Measurements from ENCODE around the gene ARHGEF10L.
"Not testable (repeated sequence)": the region's sequence is repeated elsewhere in the genome, so short reads cannot be mapped to it uniquely, and the experiment has no call there.

The ARHGEF10L gene

GRCh38 chr1:17620448-17620847, 81.0 kb downstream of the ARHGEF10L start:
- Histone ChIP-seq H3K27ac (ENCODE audit: low read depth, low read length) (no peak overlapping the region), H3K4me1 (ENCODE audit: control insufficient read depth, insufficient read depth, low read length) (peaks cover 22% of the 10 kb centered on the region), H3K27me3 (ENCODE audit: control insufficient read depth, insufficient read depth, low read length) (no peaks in the 10 kb centered on the region), H3K36me3 (ENCODE audit: control insufficient read depth, insufficient read depth, low read length) (peaks cover 20% of the 10 kb centered on the region), H3K9ac (ENCODE audit: low read length) (no peak overlapping the region), H3K4me3 (ENCODE audit: low read length) (no peak overlapping the region)

DNA sequence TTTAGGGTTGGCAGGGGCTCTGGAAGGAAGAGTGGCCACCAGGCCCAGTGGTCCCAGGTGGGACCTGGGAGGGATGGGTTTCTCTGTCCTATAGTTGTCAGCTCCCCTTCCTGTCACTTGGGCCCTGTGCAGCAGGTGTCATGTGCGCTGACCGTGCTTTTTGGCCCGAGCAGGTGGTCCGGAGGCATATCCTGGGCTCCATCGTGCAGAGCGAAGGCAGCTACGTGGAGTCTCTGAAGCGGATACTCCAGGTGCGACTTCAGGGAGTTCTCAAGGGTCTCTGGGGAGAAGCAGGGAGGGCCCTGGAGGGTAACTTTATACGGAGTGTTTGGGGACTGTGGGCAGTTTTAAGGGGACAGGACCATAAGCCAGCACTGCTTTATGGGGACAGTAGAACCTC, 82.2 kb downstream of the ARHGEF10L start:
- Histone ChIP-seq H3K9ac (ENCODE audit: low read length) (no peak overlapping the region), H3K27ac (ENCODE audit: low read depth, low read length) (no peak overlapping the region), H3K4me1 (ENCODE audit: control insufficient read depth, insufficient read depth, low read length) (peaks cover 22% of the 10 kb centered on the region), H3K4me3 (ENCODE audit: low read length) (no peak overlapping the region), H3K27me3 (ENCODE audit: control insufficient read depth, insufficient read depth, low read length) (no peaks in the 10 kb centered on the region), H3K36me3 (ENCODE audit: control insufficient read depth, insufficient read depth, low read length) (peaks cover 20% of the 10 kb centered on the region)

DNA sequence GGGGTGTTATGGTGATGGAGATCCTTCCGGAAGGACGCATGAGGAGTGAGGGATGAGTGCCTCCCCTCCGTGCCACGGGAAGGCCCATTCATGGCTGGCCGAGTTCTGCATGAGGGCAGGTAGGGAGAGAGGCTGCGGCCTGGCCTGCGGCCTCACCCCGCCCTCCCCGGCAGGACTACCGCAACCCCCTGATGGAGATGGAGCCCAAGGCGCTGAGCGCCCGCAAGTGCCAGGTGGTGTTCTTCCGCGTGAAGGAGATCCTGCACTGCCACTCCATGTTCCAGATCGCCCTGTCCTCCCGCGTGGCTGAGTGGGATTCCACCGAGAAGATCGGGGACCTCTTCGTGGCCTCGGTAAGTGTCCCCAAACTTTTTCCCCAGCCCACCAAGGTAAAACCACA, 83.3 kb downstream of the ARHGEF10L start:
- Histone ChIP-seq H3K9ac (ENCODE audit: low read length) (no peak overlapping the region), H3K27me3 (ENCODE audit: control insufficient read depth, insufficient read depth, low read length) (no peaks in the 10 kb centered on the region), H3K4me3 (ENCODE audit: low read length) (no peak overlapping the region), H3K4me1 (ENCODE audit: control insufficient read depth, insufficient read depth, low read length) (peaks cover 17% of the 10 kb centered on the region), H3K36me3 (ENCODE audit: control insufficient read depth, insufficient read depth, low read length) (peaks cover 20% of the 10 kb centered on the region), H3K27ac (ENCODE audit: low read depth, low read length) (no peak overlapping the region)

DNA sequence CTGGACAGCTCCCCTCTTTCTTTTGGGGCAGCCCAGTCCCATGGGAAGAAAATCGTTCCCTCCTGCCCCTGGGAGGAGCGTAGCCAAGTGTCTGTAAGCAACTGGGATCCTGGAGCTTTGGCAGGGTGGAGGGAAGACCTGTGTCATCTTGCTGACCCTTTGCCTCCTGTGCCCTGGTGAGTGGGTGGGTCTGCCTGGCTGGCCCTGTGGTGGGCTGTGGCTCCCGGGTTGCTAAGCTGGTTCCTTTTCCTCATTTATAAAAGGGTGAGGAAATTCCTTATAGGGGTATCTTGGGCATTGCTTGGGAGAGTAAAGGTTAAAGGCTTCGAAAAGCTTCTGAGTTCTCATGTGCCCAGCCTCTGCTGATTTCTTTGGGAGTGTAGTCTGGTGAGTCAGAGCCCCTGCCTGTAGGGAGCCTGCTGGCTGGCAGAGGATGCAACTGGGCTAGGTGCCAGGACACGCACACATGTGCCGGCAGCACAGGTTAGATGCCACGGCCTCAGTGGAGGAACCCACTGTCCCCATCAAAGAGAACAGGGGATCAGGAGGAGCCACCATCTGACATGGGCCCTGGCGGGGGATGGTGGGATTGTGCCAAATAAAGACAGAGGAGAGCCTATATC, 85.2 kb downstream of the ARHGEF10L start:
- Histone ChIP-seq H3K9ac (ENCODE audit: low read length) (no peak overlapping the region), H3K27ac (ENCODE audit: low read depth, low read length) (peak overlapping the region; percentile 47), H3K36me3 (ENCODE audit: control insufficient read depth, insufficient read depth, low read length) (peaks cover 29% of the 10 kb centered on the region), H3K4me3 (ENCODE audit: low read length) (no peak overlapping the region), H3K27me3 (ENCODE audit: control insufficient read depth, insufficient read depth, low read length) (no peaks in the 10 kb centered on the region), H3K4me1 (ENCODE audit: control insufficient read depth, insufficient read depth, low read length) (peaks cover 8% of the 10 kb centered on the region)

- Histone ChIP-seq H3K27me3 (ENCODE audit: control insufficient read depth, insufficient read depth, low read length) (no peaks in the 10 kb centered on the region), H3K4me1 (ENCODE audit: control insufficient read depth, insufficient read depth, low read length) (peaks cover 8% of the 10 kb centered on the region), H3K4me3 (ENCODE audit: low read length) (no peak overlapping the region), H3K9ac (ENCODE audit: low read length) (no peak overlapping the region), H3K27ac (ENCODE audit: low read depth, low read length) (no peak overlapping the region), H3K36me3 (ENCODE audit: control insufficient read depth, insufficient read depth, low read length) (peaks cover 29% of the 10 kb centered on the region)
Measured at GRCh38 chr1:17627239-17628052, 87.9 kb downstream of the ARHGEF10L start.

DNA sequence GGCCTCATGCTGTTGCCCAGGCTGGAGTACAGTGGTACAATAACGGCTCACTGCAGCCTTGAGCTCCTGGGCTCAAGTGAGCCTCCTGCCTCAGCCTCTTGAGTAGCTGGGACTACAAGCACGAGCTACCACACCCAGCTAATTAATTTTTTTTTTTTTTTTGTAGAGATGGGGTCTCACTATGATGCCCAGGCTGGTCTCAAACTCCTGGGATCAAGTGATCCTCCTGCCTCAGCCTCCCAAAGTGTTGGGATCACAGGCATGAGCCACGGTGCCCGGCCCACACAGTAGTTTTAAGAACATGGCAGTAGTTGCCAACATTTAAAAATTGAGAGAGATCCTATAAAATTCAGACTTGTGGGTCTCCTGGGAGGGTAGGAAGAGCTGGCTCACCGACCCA, 89.5 kb downstream of the ARHGEF10L start:
- not testable (repeated sequence) for H3K27me3 ChIP-seq (ENCODE audit: control insufficient read depth, insufficient read depth, low read length); H3K9ac ChIP-seq (ENCODE audit: low read length); H3K4me3 ChIP-seq (ENCODE audit: low read length); H3K4me1 ChIP-seq (ENCODE audit: control insufficient read depth, insufficient read depth, low read length); H3K27ac ChIP-seq (ENCODE audit: low read depth, low read length)
- H3K36me3 ChIP-seq (ENCODE audit: control insufficient read depth, insufficient read depth, low read length), result peaks cover 28% of the 10 kb centered on the region

DNA sequence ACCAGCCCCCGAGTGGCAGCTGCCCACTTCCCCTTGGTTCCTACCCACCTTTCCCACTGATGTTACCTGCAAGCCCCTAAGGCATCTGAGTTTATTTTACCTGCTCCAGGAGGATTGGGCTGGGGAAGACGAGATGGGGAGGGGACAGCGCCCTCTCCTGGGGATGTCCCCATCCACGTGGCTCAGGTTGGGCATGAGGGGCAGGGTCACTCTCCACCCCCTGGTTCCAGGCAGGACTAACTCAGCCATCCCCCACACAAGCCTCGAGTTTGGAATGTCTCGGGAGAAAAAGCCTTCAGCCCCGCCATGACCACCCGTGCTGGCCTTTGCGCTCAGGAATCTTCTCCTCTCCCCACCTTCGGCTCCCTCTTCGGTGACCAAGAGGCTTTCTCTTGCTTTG, 90.0 kb downstream of the ARHGEF10L start:
- no peaks in the 10 kb centered on the region for H3K27me3 ChIP-seq (ENCODE audit: control insufficient read depth, insufficient read depth, low read length)
- H3K27ac ChIP-seq (ENCODE audit: low read depth, low read length), result no peak overlapping the region
- peaks cover 28% of the 10 kb centered on the region for H3K36me3 ChIP-seq (ENCODE audit: control insufficient read depth, insufficient read depth, low read length)
- H3K9ac ChIP-seq (ENCODE audit: low read length), result no peak overlapping the region
- no peak overlapping the region for H3K4me3 ChIP-seq (ENCODE audit: low read length)
- peaks cover 3% of the 10 kb centered on the region for H3K4me1 ChIP-seq (ENCODE audit: control insufficient read depth, insufficient read depth, low read length)

DNA sequence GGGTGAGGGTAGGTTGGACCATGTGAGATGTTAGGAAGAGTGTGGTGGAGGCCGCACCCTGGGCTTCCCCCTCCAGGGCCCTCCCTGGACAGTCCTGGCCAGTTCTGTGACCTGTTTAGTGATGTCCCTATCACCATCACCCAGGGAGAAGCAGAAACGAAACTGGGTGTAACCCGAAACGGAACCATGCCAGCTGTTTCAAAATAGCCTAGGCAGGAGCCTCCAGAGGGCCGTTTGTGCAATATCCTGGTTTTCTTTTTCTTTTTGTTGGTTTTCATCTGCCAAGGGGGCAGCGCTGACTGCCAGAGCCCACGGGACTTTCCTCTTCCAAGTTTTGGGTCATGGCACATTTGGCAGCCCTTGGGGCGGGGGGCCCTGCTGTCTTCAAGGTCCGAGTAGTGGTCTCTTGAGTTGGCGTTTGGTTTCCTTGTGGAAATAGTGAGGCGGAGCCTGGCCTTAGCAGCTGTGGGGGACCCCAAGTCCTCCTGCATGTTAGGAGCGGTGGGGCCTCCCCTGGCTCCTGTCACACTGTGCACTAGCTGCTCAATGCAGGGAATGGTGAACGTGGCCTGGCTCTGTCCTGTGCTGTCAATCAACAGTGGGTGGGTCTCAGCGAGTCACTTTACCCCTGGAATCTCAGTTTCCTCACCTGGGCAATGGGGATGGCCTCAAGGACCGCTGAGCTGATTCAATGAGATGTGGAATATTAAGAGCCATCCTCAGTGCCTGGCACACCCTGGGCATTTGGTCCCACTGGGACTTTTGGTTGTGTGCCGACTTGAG, 90.7 kb downstream of the ARHGEF10L start:
- Histone ChIP-seq H3K4me3 (ENCODE audit: low read length) (no peak overlapping the region), H3K4me1 (ENCODE audit: control insufficient read depth, insufficient read depth, low read length) (no peaks in the 10 kb centered on the region), H3K27me3 (ENCODE audit: control insufficient read depth, insufficient read depth, low read length) (no peaks in the 10 kb centered on the region), H3K27ac (ENCODE audit: low read depth, low read length) (peak overlapping the region; percentile 26), H3K9ac (ENCODE audit: low read length) (no peak overlapping the region), H3K36me3 (ENCODE audit: control insufficient read depth, insufficient read depth, low read length) (peaks cover 29% of the 10 kb centered on the region)

DNA sequence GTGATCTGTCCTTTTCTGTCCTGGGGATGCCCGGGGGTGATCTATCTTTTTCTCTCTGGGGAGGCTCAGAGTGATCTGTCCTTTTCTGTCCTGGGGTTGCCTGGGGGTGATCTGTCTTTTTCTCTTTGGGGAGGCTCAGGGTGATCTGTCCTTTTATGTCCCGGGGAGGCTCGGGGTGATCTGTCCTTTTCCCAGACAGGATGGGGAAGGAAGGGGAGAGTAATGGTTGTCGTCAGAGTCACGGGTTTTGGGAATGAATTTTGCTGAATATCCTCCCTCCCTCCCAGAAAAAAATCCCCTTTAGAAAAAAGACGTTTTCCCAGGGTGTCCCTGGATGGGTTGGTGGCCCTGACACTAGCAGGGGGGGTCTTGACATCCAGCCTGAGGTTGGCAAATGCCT, 91.5 kb downstream of the ARHGEF10L start:
- no peak overlapping the region for H3K27ac ChIP-seq (ENCODE audit: low read depth, low read length)
- peaks cover 34% of the 10 kb centered on the region for H3K36me3 ChIP-seq (ENCODE audit: control insufficient read depth, insufficient read depth, low read length)
- H3K4me1 ChIP-seq (ENCODE audit: control insufficient read depth, insufficient read depth, low read length), result no peaks in the 10 kb centered on the region
- H3K4me3 ChIP-seq (ENCODE audit: low read length), result no peak overlapping the region
- no peak overlapping the region for H3K9ac ChIP-seq (ENCODE audit: low read length)
- H3K27me3 ChIP-seq (ENCODE audit: control insufficient read depth, insufficient read depth, low read length), result no peaks in the 10 kb centered on the region

- Histone ChIP-seq H3K4me3 (ENCODE audit: low read length) (no peak overlapping the region), H3K27ac (ENCODE audit: low read depth, low read length) (no peak overlapping the region), H3K9ac (ENCODE audit: low read length) (no peak overlapping the region), H3K36me3 (ENCODE audit: control insufficient read depth, insufficient read depth, low read length) (peaks cover 35% of the 10 kb centered on the region), H3K27me3 (ENCODE audit: control insufficient read depth, insufficient read depth, low read length) (no peaks in the 10 kb centered on the region), H3K4me1 (ENCODE audit: control insufficient read depth, insufficient read depth, low read length) (no peaks in the 10 kb centered on the region)
Measured at GRCh38 chr1:17631410-17631809, 91.9 kb downstream of the ARHGEF10L start.

- H3K9ac ChIP-seq (ENCODE audit: low read length), result no peak overlapping the region
- H3K4me1 ChIP-seq (ENCODE audit: control insufficient read depth, insufficient read depth, low read length), result no peaks in the 10 kb centered on the region
- no peak overlapping the region for H3K27ac ChIP-seq (ENCODE audit: low read depth, low read length)
- H3K4me3 ChIP-seq (ENCODE audit: low read length), result no peak overlapping the region
- peaks cover 39% of the 10 kb centered on the region for H3K36me3 ChIP-seq (ENCODE audit: control insufficient read depth, insufficient read depth, low read length)
- H3K27me3 ChIP-seq (ENCODE audit: control insufficient read depth, insufficient read depth, low read length), result no peaks in the 10 kb centered on the region
Measured at GRCh38 chr1:17632106-17632505, 92.6 kb downstream of the ARHGEF10L start.

GRCh38 chr1:17632541-17633184, 93.2 kb downstream of the ARHGEF10L start:
- no peak overlapping the region for H3K27ac ChIP-seq (ENCODE audit: low read depth, low read length)

More at GRCh38 chr1:17632541-17633184, 93.2 kb downstream of the ARHGEF10L start:
- Histone ChIP-seq H3K9ac (ENCODE audit: low read length) (no peak overlapping the region), H3K36me3 (ENCODE audit: control insufficient read depth, insufficient read depth, low read length) (peaks cover 41% of the 10 kb centered on the region), H3K27me3 (ENCODE audit: control insufficient read depth, insufficient read depth, low read length) (no peaks in the 10 kb centered on the region), H3K4me3 (ENCODE audit: low read length) (no peak overlapping the region), H3K4me1 (ENCODE audit: control insufficient read depth, insufficient read depth, low read length) (no peaks in the 10 kb centered on the region)
